ENCODE data around the gene CREB5.

DNA sequence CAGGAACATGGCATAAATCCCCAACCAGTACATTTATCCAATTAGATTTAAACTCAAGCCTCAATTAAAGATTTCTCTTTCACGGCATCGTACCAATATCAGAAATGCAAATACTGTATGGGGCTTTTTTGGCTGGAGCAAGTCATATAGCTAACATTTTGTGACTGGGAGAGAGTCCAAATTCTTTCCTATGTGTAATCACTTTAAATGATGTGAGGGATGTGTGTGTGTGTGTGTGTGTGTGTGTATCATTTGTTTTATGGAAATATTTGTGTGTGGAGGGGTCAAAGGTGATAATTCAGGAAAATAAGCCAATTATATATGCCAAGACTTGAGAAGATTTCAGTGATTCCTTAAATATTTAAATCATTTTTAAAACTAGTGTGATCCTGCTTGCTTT lies 349.2 kb downstream of the CREB5 start:
- TF ChIP-seq, protein P1, sequence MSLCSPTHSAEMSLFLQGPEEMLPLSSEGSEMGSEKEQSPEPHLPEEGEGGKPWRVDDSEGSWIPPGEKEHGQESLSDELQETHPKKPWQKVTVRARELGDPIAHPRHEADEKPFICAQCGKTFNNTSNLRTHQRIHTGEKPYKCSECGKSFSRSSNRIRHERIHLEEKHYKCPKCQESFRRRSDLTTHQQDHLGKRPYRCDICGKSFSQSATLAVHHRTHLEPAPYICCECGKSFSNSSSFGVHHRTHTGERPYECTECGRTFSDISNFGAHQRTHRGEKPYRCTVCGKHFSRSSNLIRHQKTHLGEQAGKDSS (CRISPR knock-in tag; IDR thresholded peaks at IDR 0.05; ENCODE audit: borderline replicate concordance, low read depth): no peak
- TF ChIP-seq, protein P2, sequence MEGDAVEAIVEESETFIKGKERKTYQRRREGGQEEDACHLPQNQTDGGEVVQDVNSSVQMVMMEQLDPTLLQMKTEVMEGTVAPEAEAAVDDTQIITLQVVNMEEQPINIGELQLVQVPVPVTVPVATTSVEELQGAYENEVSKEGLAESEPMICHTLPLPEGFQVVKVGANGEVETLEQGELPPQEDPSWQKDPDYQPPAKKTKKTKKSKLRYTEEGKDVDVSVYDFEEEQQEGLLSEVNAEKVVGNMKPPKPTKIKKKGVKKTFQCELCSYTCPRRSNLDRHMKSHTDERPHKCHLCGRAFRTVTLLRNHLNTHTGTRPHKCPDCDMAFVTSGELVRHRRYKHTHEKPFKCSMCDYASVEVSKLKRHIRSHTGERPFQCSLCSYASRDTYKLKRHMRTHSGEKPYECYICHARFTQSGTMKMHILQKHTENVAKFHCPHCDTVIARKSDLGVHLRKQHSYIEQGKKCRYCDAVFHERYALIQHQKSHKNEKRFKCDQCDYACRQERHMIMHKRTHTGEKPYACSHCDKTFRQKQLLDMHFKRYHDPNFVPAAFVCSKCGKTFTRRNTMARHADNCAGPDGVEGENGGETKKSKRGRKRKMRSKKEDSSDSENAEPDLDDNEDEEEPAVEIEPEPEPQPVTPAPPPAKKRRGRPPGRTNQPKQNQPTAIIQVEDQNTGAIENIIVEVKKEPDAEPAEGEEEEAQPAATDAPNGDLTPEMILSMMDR (CRISPR knock-in tag; IDR thresholded peaks at IDR 0.05): no peak
- TF ChIP-seq, protein P3, sequence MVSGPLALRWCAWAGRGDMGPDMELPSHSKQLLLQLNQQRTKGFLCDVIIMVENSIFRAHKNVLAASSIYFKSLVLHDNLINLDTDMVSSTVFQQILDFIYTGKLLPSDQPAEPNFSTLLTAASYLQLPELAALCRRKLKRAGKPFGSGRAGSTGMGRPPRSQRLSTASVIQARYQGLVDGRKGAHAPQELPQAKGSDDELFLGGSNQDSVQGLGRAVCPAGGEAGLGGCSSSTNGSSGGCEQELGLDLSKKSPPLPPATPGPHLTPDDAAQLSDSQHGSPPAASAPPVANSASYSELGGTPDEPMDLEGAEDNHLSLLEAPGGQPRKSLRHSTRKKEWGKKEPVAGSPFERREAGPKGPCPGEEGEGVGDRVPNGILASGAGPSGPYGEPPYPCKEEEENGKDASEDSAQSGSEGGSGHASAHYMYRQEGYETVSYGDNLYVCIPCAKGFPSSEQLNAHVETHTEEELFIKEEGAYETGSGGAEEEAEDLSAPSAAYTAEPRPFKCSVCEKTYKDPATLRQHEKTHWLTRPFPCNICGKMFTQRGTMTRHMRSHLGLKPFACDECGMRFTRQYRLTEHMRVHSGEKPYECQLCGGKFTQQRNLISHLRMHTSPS (CRISPR knock-in tag; IDR thresholded peaks at IDR 0.05; ENCODE audit: low read depth): no peak
- TF ChIP-seq TAF1 (CRISPR knock-in tag; IDR thresholded peaks at IDR 0.05) (no peak), RARA (CRISPR knock-in tag; IDR thresholded peaks at IDR 0.05) (no peak), RBAK (CRISPR knock-in tag; IDR thresholded peaks at IDR 0.05) (no peak), ZNF121 (CRISPR knock-in tag; IDR thresholded peaks at IDR 0.05) (no peak)
- TF ChIP-seq, protein P4, sequence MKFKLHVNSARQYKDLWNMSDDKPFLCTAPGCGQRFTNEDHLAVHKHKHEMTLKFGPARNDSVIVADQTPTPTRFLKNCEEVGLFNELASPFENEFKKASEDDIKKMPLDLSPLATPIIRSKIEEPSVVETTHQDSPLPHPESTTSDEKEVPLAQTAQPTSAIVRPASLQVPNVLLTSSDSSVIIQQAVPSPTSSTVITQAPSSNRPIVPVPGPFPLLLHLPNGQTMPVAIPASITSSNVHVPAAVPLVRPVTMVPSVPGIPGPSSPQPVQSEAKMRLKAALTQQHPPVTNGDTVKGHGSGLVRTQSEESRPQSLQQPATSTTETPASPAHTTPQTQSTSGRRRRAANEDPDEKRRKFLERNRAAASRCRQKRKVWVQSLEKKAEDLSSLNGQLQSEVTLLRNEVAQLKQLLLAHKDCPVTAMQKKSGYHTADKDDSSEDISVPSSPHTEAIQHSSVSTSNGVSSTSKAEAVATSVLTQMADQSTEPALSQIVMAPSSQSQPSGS (CRISPR knock-in tag; IDR thresholded peaks at IDR 0.05): no peak
